Parathyroid adenoma (tissue), 2 donors: ENCODE measurements around the gene ATXN7L2.

Experiments used
- H2AFZ ChIP-seq: fragments of 300-600 bp; sonication (generic); one replicate; pipeline ENCODE4 v1.7.0; 2017; ENCODE audit warnings: antibody characterized with exemption, mild to moderate bottlenecking
- H3K27ac ChIP-seq: fragments of 300-600 bp; sonication (generic); one replicate; pipeline ENCODE4 v1.7.0; 2017
- H3K27me3 ChIP-seq: fragments of 300-600 bp; sonication (generic); one replicate; pipeline ENCODE4 v1.7.0; 2017; ENCODE audit warnings: low read length; ENCODE audit not compliant: control insufficient read depth, insufficient read depth
- H3K36me3 ChIP-seq: fragments of 300-600 bp; sonication (generic); one replicate; pipeline ENCODE4 v1.7.0; 2017; ENCODE audit warnings: low read length; ENCODE audit not compliant: control insufficient read depth, insufficient read depth
- H3K4me1 ChIP-seq: fragments of 300-600 bp; sonication (generic); one replicate; pipeline ENCODE4 v1.7.0; 2017; ENCODE audit warnings: control low read depth
- H3K4me2 ChIP-seq: fragments of 300-600 bp; sonication (generic); one replicate; pipeline ENCODE4 v1.7.0; 2017; ENCODE audit warnings: low read length
- H3K4me3 ChIP-seq: fragments of 300-600 bp; sonication (generic); one replicate; pipeline ENCODE4 v1.7.0; 2017; ENCODE audit warnings: low read depth, low read length
- H3K79me2 ChIP-seq: fragments of 300-600 bp; sonication (generic); one replicate; pipeline ENCODE4 v1.7.0; 2017; ENCODE audit warnings: control low read depth
- H3K9ac ChIP-seq: fragments of 300-600 bp; sonication (generic); one replicate; pipeline ENCODE4 v1.7.0; 2017; ENCODE audit warnings: mild to moderate bottlenecking
- H3K9me3 ChIP-seq: fragments of 300-600 bp; sonication (generic); one replicate; pipeline ENCODE4 v1.7.0; 2017; ENCODE audit warnings: low read length; ENCODE audit not compliant: control insufficient read depth
- CTCF ChIP-seq: fragments of 300-600 bp; sonication (generic); IDR thresholded peaks from one replicate; pipeline ENCODE4 v1.7.0; 2017; ENCODE audit warnings: antibody characterized with exemption, mild to moderate bottlenecking
- donor health status: primary hyperparathyroidism.

ATXN7L2 gene

GRCh38 chr1:109509176-109510134 is 25.8 kb downstream of the ATXN7L2 start, which contains the start of gene AMIGO1:
TSS of gene AMIGO1 (minus strand) at chr1:109509727. CDS start at chr1:109508912, 815 bp downstream.
- TF ChIP-seq CTCF, result no peak
- H3K36me3 ChIP-seq, result no peaks in the 10 kb centered on the region
- no peak within 1 kb of the TSS for H3K9ac ChIP-seq
- H3K4me3 ChIP-seq, result peak within 1 kb of the TSS; percentile 63
- H3K9me3 ChIP-seq, result no peaks in the 10 kb centered on the region
- no peak within 1 kb of the TSS for H3K27ac ChIP-seq
- H2AFZ ChIP-seq, result peak within 1 kb of the TSS; percentile 84
- no peaks in the 10 kb centered on the region for H3K27me3 ChIP-seq
- no peaks in the 10 kb centered on the region for H3K4me1 ChIP-seq
- H3K4me2 ChIP-seq, result peak within 1 kb of the TSS; percentile 96
- H3K79me2 ChIP-seq, result no peaks in the 10 kb centered on the region

DNA sequence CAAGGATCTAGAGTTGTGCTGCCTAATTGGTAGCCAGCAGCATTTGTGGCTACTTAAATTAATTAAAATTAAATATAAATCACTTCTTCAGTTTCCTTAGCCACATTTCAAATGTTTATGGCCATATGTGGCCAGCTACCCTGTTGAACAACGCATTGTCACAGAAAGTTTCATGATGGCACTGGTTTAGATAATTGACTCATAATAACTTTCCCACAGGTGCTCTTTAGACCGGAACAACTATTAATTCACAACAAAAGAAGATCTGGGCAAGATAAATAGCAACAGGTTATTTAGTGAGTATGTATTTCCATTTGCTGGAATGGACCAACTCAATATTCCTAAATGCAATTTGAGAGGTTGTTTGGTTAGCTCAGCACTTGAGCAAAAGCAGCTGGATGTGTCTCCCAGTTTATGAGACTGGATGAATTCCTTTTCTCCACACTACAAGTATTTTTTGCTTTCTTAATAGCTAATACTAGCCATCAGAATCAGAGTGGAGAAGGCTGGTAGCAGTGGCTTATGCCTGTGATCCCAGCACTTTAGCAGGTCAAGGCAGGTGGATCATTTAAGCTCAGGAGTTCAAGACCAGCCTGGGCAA is 29.5 kb downstream of the ATXN7L2 start:
- H3K36me3 ChIP-seq, result no peaks in the 10 kb centered on the region
- H3K27ac ChIP-seq, result no peak overlapping the region
- H3K9me3 ChIP-seq, result no peaks in the 10 kb centered on the region
- no peak for TF ChIP-seq CTCF
- H3K9ac ChIP-seq, result no peak overlapping the region
- H3K4me3 ChIP-seq, result no peak overlapping the region
- H2AFZ ChIP-seq, result no peak overlapping the region
- H3K4me2 ChIP-seq, result no peak overlapping the region
- H3K27me3 ChIP-seq, result no peaks in the 10 kb centered on the region
- H3K79me2 ChIP-seq, result no peaks in the 10 kb centered on the region
- no peaks in the 10 kb centered on the region for H3K4me1 ChIP-seq

- H2AFZ ChIP-seq, result no peak overlapping the region
- H3K9me3 ChIP-seq, result no peaks in the 10 kb centered on the region
- H3K4me1 ChIP-seq, result no peaks in the 10 kb centered on the region
- no peak for TF ChIP-seq CTCF
- H3K79me2 ChIP-seq, result no peaks in the 10 kb centered on the region
- H3K36me3 ChIP-seq, result no peaks in the 10 kb centered on the region
- H3K27ac ChIP-seq, result no peak overlapping the region
- H3K4me3 ChIP-seq, result no peak overlapping the region
- no peak overlapping the region for H3K9ac ChIP-seq
- H3K4me2 ChIP-seq, result no peak overlapping the region
- no peaks in the 10 kb centered on the region for H3K27me3 ChIP-seq
Observed at GRCh38 chr1:109514846-109515245, 31.1 kb downstream of the ATXN7L2 start.

- H3K4me2 ChIP-seq, result no peak overlapping the region
Observed at GRCh38 chr1:109516872-109517271, 33.2 kb downstream of the ATXN7L2 start.

More at GRCh38 chr1:109516872-109517271, 33.2 kb downstream of the ATXN7L2 start:
- Histone ChIP-seq H2AFZ (no peak overlapping the region), H3K79me2 (no peaks in the 10 kb centered on the region), H3K27ac (no peak overlapping the region), H3K9ac (no peak overlapping the region), H3K27me3 (no peaks in the 10 kb centered on the region), H3K36me3 (no peaks in the 10 kb centered on the region), H3K4me1 (no peaks in the 10 kb centered on the region), H3K4me3 (no peak overlapping the region), H3K9me3 (no peaks in the 10 kb centered on the region)
- TF ChIP-seq CTCF, result no peak
